Stimulated activated CD4-positive, alpha-beta T cell treated with anti-CD3 and anti-CD28 coated beads, Interleukin-1b, Interleukin-23, amount 100 ng/mL, for 1 hour (primary cell): ENCODE measurements around the gene MTTP.

Source experiments
- DNase-seq, 2 donors: peaks; one replicate each; pipeline ENCODE4 v3.0.0-alpha.2; 2020; ENCODE audit warnings: low read depth in 2 of 2

The MTTP gene

DNA sequence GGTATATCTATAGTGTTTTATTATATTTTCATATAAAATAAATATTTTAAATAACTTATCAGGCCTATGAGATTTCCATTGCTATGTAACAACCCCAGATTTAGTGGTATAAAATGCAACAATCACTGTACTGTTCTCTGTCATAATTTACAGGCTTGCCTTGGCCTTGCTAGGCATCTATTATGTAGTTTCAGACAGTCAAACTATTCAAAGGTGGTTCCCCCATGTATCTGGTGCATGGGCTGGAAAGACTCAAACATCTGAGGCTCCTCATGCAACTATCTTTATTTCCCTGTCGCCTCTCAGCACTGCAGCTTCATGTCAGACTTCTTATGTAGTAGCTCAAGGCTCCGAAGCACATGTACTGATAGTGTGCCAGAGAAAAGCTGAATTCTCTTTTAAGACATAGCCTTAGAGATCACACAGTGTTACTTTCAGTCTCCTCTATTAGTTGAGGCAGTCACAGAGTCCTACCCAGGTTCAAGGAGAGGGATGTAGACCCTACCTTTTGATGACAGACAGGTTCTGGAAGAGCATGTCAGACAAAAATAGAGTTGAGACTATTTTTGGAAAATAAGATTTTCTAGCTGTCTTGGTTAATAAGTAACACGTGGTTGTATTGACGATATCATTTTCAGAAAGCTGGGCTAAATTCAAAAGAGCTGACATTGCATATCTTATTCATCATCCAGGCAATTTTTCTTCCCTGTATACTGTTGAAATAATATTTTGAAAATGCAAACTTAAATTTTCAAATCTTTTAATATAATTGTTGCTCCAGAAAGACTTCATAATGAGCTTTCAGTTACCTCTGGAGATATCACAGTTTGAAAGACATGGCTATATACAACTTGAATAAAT is 19.4 kb downstream of the MTTP start:
- DNase-seq = no peak

DNA sequence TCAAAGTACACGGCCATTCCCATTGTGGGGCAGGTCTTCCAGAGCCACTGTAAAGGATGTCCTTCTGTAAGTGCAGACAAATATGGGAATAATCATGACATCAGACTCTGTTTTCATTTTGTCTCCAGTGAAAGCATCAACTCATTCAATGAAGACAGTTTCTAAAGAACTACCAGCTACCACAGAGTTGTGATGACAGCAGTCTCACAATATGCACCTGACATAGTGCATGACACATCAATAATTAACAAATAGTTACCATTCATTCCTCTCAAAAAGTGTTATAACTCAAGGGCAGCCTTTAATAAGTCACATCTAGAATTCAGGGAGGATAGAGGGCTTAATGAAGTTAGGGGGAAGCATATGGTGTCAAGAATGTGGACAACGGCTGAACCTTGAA is 20.2 kb downstream of the MTTP start:
- DNase-seq = no peak

DNA sequence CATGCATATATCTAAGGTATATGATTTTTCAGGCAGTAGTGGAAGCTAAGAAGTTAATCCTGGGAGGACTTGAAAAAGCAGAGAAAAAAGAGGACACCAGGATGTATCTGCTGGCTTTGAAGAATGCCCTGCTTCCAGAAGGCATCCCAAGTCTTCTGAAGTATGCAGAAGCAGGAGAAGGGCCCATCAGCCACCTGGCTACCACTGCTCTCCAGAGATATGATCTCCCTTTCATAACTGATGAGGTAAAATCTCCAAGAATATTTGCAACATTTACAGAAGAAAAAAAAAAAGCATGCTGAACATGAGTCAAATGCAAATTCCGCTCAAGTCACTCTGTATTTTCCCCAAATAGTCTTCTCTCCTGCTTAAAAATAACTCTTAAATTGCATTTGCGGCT is 32.1 kb downstream of the MTTP start:
- no peak for DNase-seq

DNA sequence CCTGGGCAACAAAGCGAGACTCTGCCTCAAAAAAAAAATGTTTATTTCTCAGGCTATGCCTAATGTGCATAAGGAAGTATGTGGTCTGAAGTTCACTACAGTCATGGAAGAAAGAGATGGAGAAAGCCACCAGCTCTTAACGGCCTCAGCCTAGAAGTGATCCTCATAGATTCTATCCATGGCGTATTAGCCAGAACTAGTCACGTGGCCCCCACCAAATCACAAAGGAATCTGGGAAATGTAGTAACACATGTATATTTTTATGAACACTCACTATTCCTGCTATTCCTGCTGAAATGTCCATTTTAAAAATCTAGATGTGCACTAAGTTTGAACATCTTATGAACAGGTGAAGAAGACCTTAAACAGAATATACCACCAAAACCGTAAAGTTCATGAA is 33.8 kb downstream of the MTTP start:
- DNase-seq = no peak

DNA sequence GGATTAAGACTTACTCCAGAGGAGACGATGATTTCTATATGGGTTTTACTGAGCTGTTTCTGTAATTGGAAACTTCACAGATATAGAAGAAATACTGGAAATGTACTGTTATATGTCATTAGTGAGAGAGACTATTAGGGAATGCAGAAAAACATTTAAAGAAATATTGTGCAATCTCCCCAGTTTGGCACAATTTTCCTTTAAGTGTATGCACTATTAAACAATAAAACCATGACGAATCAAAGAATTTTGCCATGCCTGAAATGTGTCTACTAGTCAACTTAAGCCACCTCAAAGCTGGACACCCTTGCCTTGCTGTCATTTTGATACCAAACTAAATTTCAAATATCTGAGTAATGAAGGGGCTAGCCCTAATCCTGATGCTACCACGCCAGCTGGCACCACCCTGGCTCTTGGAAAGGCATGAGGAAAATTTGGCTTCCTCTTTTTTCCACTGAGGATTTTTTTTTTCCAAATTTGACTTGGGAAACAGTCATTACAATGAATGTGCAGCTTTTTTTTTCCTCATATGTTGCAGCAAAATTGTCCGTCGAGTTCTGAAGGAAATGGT is 36.1 kb downstream of the MTTP start:
- no peak for DNase-seq

DNA sequence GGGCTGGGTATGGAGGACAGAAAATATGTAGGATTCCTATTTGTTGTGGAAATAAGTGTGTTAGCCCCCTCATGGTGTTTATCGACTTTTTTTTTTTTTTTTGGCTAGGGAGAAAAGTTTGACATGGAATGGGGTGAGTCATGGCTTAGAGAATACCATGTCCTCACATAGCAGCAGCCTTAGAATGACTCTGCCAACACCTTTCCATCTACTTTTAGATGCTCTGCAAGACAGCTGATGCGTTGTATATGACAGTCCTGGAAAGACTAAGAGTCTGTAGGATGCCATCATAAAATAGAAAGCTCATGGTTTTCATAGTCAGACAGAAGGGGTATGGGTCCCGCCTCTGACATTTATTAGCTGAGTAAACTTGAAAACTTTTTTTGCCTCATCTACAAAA is 37.7 kb downstream of the MTTP start:
- no peak for DNase-seq

DNA sequence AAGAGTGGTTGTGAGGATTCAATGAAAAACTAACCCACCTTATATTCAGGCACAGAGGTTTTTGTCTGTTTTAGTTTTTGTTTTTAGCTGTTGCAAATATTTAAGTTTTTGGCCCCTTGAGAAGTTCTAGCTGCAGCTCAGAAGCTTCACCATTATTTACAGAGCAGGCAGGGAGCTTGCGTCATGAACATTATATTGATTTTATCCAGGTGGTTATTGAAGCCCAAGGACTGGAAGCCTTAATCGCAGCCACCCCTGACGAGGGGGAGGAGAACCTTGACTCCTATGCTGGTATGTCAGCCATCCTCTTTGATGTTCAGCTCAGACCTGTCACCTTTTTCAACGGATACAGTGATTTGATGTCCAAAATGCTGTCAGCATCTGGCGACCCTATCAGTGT is 38.1 kb downstream of the MTTP start:
- no peak for DNase-seq

DNA sequence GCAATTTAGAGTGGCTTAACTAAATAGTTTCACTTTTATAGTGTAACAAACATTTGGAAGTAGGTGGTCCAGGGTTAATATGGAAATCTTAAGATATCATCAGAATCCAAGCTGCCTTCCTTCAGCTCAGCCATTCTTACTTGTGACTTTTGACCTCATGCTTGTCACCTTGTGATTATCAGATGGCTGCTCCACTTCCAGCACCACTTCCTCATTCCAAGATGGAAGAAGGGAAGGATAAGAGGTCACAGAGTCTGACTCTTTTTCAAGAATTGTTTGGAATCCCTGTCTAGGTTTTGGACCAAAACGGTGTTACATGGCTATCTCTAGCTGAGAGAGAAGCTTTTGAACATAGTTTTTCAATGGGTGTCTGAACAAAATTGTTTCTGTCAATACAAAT is 39.9 kb downstream of the MTTP start:
- no peak for DNase-seq

DNA sequence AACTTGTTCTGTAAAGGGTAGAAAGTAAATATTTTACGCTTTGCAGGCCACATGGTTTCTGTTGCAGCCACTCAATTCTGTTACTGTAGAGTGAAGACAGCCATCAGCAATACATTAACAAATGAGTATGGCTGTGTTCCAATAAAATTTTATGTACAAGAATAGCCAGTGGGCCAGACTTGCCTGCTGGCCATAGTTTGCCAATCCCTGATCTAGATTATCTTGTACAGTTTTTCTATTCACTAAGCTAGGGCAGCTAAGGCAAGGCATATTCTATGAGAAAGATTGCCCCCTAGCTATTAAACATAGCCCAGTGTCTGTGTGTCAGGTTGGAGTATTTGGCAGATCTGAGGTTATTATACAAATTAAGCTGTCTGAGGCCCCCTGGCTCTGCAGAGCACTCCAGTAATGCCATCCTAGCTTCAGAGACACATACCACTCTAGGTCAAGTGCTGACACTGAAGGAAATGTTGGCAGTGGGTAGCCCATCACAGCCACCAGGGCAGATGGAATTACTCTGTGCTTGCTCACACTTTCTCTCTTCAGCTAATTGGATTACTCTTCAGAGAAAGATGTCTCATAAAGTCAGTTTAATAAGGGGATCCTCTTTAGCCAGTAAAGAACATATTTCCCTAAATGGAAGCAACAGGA is 40.7 kb downstream of the MTTP start:
- DNase-seq = no peak

DNA sequence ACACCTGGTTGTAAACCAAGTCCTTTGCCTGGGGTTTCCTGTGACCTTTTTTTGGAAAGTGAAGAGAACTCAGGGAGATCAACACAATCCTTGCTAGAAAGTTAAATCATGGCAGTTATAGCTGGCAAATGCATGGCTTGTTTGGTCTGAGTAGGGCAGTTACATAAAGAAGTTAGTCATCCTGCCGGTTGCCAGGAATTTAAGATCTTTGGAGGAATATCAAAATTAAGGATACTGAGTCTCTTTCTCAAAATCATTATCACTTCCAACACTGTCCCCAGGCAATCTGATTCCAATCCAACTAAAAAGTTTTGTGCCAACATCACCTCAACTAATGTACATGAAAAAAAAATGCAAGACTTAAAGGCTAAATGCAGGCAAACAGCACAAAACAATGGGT is 42.8 kb downstream of the MTTP start:
- no peak for DNase-seq

DNA sequence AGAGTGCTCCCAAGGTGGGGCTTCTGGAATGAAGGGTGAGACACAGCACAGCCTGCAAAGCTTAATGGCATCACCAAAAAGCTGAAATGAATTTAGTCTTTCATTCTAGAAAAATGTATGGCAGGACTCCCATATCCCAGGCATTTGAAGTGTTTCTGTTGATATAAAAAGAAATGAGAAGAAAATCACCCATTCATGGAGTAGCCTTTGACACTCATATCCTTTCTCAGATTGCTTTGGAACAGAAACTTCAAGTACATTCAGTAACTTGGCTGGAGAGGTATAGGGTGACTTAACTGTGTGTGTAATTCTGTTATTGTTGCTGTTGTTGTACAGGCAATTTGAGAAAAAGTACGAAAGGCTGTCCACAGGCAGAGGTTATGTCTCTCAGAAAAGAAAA is 47.7 kb downstream of the MTTP start:
- no peak for DNase-seq

DNA sequence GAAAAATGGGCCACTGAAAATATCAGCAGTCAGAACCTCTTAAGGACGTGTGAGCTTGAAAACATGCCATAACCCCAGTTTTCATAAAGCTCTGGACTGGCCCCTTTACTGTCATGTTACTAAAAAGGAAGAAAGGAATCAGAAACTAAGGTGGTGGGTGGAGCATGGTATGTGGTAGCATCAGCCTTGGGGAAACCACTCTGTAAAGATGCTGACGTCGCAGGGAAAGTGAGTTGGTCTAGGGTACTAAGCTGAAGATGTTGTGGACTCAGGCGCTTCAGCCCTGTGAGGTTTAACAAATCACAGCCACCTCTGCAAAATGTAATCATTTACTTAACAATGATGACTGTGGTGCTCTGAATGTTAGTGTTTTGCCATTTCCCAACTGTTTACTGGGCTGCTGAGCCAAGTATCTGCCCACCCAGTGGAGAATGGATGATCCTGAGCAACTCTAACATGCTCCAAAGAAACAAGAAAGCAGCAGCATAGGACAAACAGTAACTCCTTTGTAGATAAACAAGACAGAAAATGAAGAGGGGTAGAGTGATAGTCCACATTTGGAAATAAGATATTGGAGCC is 49.6 kb downstream of the MTTP start:
- no peak for DNase-seq

DNA sequence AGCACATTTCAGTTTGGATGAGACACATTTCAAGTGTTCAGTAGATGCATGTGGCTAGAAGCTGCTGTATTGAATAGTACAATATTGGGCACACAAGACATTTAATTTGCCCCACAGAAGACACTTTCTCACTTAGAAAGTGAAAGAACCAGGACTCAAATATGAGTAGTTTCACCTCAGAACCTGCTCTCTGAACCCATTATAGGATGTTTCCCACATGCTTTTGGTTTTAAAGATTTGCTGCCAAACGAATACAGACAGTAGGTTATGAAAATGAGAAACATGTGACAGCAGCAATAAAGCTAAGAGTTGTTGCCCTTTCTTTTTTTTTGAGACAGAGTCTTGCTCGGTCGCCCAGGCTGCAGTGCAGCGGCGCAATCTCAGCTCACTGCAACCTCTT is 50.7 kb downstream of the MTTP start:
- DNase-seq = no peak

DNA sequence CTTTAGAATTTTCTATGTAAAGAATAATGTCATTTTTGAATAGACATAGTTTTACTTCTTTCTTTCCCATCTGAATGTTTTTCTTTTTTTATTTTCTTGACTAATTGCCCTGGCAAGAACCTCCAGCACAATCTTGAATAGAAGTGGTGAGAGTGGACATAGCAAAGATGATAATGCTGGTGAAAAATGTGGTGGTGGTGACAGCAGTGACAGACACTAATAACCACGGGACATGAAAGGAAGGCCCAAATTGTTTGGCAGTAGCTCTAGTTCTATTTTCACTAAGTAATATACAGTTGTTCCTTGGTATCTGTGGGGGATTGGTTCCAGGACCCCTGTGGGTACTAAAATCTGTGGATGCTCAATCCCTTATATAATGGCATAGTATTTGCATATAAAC is 53.4 kb downstream of the MTTP start:
- no peak for DNase-seq

DNA sequence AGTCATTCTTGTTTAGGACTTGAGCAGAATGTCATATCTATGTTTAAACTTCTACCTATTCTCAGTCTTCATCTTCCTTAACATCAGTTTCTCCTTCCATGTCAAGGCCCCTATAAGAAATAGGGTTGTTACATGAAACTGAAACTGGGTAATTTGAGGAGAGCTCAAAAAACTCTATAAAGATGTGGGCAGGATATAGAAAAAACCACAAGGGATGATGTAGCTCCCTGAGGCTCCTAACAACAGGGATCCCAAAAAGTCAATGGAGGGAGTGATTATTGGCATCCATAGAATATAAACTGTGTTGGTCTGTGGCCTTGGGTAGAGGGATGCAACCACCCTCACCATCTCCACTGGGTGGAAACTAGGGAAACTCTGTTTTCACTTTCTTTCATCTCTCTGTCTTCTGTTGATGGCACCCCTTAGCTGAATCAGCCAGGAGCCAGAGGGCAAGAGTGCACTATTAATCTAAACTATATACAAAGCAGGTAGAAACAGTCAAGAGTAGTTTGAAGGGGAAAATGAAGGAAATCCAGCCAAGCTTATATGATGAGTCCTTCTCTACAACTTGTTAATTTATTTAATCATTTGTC is 55.4 kb downstream of the MTTP start:
- DNase-seq = no peak

DNA sequence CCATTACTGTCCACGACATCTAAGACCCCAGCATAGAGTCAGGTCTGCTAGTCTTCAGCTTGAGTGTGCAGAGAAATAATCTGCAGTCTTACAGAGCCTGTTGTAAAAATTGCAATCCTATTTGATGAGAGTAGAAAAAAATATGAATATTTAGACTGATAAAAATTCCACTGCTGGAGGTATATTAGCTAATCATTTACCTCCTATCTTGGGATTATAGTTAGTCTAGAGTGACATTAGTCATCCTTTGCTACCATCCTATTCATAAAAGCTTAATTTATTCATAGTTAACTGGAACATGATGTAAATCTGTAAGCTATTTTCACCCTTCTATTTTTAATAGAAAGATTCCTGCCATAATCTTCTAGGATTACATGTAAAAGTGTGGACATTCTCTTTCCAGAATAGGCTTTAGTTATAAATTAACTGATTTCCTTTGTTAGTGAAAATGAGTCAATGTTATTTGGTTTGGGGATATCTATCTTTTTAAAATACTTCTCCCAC is 56.3 kb downstream of the MTTP start:
- DNase-seq = no peak

DNA sequence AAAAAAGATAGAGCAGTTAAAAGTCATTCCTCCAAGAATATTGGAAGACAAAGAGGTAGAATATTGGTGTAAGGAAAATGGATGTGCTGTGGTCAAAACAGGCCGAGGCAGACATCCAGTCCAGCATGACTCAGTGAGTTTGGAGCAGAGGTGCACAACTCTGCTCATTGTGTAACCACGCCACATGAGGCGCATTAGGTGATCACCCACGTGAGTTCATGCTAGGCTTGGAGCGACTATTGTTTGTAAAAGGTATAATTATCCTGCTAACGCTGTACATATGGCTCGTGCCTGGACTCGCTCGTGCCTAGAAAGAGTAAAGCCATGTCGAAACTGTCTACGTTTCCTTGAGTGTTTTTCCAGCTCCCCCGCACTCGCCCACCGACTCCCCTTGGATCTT is 59.1 kb downstream of the MTTP start:
- DNase-seq = no peak

DNA sequence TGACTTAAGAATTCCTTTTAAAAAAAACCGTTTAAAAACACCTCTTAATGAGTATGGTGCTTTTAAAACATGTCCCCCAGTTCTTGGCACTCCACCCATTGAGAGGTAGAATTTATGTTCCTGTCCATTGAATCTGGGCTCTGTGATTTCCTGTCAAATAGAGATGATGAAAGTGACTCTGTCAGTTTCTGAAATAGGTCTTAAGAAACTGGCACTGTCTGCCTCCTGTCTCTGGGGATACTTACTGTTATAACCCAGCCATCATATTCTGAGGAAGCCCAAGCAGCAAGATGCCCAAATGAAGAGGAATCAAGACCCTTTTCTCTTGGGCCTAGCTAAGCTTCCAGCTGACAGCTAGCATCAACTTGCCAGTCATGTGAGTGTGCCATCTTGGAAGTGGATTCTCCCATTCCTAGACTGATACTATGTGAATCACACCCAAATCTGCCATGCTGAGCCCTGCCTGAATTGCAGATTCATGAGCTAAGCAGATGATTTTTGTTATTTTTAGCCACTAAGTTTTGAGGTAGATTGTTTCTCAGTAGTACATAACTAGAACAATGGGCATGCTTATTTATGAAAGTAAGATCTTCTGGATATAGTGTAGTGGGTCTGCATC is 60.2 kb downstream of the MTTP start:
- DNase-seq = no peak

DNA sequence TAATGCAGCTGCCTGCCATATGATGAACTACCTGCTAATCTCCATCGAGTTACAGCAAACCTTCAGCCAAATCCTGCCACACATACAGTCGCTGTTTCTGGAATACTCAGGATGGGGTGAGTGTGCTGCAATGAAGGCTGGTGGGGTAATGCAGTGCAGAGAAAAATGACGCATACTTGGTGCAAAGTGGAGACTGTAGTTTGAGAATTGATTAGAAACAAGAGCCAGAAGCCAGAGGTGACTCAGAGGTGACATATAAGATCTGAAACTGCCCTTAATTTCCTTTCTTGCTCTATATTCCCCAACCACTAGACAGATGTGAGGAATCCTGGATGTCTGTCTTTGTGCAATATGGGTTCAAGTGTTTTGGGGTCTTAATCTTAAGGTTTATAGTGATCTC is 61.0 kb downstream of the MTTP start:
- DNase-seq = no peak

DNA sequence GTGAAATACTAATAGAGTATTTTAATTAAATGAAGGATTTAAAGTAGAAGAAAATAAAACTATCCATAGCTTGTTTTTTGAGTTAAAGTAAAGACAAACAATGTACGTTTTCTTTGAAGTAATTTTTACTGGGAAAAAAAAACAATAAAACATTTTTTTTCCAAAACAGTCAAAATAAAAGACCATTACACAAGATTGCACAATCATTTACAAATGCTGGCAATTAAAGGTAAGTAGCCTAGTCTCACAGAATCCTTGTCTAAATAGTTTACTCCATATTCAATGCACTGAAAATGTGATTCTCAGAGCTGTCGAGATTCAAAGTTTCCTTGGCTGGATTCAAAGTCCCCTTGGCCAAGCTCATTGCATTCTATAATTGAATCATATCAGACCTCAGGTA is 61.8 kb downstream of the MTTP start:
- DNase-seq = no peak

DNA sequence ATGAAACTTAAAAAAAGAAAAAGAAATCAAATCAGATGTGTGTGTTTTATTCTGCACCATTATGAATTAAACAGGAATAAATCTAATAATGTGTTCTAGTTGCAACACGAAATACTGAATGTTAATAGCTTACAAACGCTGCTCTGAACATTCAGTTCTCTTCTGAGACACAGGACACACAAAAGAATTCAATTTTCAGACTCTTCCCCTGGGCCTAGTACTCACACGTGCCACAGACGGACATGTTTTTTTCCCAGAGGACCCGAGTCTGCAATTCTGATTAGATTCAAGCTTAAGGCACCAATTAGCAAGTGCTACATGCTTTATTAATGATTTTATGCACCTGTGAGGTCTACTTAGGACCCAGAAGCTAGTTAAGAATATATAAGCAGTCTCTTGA is 62.5 kb downstream of the MTTP start:
- no peak for DNase-seq

DNA sequence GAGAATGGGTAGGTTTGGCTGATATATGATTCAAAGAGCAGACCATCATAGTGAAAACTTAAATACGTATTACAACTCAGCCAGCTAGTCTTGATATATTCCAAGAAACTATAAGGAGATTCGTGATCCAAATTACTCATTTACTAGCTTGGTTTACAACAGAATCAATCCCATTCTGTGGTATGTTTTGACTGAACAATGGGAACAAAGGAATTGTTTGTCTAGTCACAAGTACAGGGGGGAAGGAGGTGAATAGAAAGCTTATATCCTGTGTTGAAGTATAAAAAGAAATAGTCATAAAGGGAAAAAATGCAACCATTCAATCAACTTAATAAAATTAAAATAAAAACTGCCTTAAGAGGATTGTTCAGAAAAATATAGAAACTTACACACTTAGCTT is 66.1 kb downstream of the MTTP start:
- no peak for DNase-seq
